HG02588 (cell line): ENCODE measurements around the gene REG4.

Experiments used
- ATAC-seq: cut with Tn5 transposase; IDR thresholded peaks from one replicate; pipeline ENCODE4 v1.9.1; 2021; ENCODE audit warnings: mild to moderate bottlenecking, moderate library complexity; ENCODE audit not compliant: unreplicated experiment

The REG4 gene

GRCh38 chr1:119781434-119782210 lies 29.6 kb downstream of the REG4 start:
- ATAC-seq: no peak

DNA sequence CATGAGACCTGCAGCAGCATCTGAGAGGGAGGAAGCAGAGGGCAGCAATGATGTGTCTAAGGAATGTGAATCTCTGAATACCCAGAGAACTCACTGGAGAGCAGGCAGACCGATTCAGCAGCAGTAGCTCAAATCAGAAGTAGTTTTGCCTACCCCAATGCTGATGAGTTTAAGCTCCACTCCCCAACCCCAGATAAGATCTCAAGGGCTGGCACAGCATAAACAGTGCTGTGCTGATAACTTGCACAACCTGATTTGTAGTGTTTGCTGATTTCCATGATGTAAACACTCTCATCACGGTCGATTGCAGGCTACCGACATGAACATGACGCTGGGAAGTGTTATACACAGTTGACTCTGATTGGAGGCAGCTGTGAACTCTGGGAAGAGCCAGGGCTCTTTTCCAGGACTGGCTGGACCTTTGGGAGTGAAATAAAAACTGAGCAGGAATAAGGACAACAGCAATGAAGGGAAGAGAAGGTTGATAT lies 31.3 kb downstream of the REG4 start:
- no peak for ATAC-seq

DNA sequence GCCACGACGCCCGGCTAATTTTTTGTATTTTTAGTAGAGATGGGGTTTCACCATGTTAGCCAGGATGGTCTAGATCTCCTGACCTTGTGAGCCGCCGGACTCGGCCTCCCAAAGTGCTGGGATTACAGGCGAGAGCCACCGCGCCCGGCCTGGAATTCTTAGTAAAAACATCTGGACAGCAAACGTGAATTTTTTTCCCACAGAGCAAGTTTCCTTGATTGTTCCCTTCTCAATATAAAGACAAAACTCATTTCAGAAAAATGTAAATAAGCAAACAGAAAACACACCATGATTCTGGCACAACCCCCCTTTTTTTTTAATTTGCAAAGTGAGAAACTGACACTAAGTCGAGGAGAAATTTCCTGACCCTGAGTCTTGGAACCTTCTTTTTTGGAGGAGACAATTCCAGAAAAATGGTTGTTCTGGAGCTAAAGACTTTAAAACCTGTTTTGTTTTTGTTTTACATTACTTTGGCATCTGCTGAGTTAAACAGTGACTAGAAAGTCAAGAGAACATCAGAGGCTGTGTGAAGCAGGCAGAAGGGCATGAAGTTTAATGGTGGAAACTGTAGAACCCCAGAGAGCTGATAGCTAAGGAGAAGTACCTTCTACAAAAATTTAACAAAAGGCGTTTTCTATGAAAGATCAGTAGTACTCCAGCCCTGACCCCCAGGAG lies 32.2 kb downstream of the REG4 start:
- ATAC-seq: no peak

DNA sequence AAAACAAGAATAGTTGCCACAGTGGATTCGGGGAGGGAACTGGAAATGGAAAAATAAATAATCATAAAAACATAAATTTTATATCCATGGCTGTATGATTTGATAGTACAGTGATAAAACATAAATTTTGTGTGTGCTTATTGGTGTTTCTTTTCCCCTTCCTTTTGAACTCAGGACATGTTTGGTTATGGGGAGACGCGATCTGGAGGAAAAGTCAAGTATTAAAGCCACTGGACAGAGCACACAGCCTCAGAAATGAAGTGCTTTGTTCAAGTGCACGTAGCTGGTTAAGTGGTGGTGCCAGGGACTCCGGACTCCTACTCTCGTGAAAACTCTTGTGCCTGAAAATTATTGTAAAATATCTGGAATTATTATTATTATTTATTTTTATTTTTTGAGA lies 32.9 kb downstream of the REG4 start:
- no peak for ATAC-seq

- no peak for ATAC-seq
Observed at GRCh38 chr1:119774746-119775490, 36.3 kb downstream of the REG4 start.

DNA sequence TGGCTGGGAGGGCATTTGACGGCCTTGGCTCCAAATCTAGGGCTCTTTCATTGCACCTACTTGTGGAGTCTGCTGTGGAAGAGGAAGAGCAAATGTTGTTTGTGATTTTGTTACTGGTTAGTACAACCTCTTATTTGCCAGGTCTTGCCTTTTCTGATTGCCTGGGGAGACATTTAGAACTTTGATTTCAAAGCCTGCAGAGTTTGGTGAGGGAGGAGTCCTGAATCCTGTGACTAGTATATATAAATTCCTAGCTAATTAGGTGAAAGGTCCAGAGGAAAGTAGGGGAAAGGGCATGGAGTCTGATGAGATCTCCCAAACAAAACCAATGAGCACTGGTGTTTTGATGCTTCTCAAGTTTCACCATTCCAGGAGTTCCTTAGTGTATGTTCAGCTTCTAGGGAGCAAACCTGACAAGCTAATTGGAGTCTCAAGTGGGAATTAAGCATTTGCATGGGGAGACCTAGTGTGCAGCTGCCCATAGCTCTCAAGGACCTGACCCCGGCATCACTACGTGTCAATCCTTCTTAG lies 37.5 kb downstream of the REG4 start:
- ATAC-seq: no peak

DNA sequence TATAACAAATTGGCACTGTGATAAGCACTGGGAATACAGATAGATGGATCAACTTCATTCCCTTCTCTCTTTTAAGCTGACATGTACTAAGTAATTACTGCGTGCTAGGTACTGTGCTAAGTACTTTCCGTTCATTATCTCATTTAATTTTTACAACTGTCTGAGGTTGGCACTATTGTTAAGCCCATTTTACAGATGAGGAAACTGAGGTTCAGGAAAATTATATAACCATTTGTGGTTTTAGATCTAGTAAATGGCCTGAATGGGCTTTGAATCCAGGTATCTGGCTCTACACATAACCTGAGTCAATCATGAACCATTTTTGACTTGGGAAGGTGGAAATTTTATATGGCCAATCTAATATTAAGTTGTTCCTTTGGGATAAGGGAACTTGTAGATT lies 39.0 kb downstream of the REG4 start:
- ATAC-seq: no peak

GRCh38 chr1:119771770-119772169 lies 39.5 kb downstream of the REG4 start:
- ATAC-seq: no peak

DNA sequence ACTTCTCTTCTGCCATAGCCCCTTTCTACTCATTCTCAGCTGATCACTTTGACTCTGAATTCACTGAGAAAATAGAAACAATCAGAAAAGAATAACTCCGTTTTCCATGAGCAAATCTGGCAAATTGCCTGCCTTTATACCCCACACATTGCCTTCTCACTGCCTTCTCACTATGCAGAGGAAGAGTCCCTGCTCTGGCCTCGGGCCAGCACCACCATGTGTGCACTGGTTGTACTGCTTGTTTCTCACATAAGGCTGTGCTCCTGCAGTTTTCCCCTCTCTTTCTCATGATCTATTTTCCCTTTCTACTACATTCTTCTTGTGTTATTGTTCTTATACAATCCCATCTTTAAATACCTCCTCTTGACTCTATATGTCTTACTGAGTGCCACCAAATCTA lies 40.2 kb downstream of the REG4 start:
- ATAC-seq: no peak

GRCh38 chr1:119768778-119769177 lies 42.5 kb downstream of the REG4 start, which contains the start of gene HMGCS2:
Gene HMGCS2 (minus strand): TSS chr1:119768905. CDS start chr1:119768844, 61 bp downstream.
- no peak for ATAC-seq

GRCh38 chr1:119767486-119767885 lies 43.8 kb downstream of the REG4 start:
- ATAC-seq: no peak

- no peak for ATAC-seq
Observed at GRCh38 chr1:119766374-119766794, 44.9 kb downstream of the REG4 start.

- no peak for ATAC-seq
Observed at GRCh38 chr1:119764220-119764619, 47.0 kb downstream of the REG4 start.

GRCh38 chr1:119762953-119763352 lies 48.3 kb downstream of the REG4 start:
- ATAC-seq: no peak

GRCh38 chr1:119762409-119762808 lies 48.9 kb downstream of the REG4 start:
- no peak for ATAC-seq

GRCh38 chr1:119758584-119758983 lies 52.7 kb downstream of the REG4 start:
- ATAC-seq: no peak

DNA sequence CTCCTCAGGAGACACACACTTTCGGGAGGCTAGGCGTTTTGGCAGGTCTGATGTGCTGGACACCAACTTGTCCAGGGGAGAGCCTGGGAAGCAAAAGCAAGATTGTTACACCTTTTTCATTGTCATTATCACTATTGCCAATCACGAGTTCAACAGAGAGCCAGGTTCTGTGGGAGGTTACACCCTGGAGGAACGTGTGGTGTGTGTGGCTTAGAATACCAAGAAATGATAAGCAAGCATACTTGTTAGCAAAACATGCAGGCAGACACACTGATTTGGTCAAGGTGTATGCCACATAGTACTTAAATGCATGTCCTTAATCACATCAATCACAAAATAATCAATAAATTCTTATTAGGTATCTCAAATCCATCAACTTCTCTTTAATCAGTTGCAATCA lies 58.7 kb downstream of the REG4 start:
- ATAC-seq: no peak

GRCh38 chr1:119748040-119748439 lies 63.2 kb downstream of the REG4 start:
- ATAC-seq: no peak

- ATAC-seq: no peak
Observed at GRCh38 chr1:119747451-119747850, 63.8 kb downstream of the REG4 start.

- no peak for ATAC-seq
Observed at GRCh38 chr1:119745034-119745433, 66.2 kb downstream of the REG4 start.

- ATAC-seq: no peak
Observed at GRCh38 chr1:119744598-119744942, 66.7 kb downstream of the REG4 start.
